Smooth muscle cell (in vitro differentiated cells): ENCODE measurements around the gene KRT14. TPM values are rescaled to one million over a fixed set of nuclear protein-coding genes. Genes with fewer than 3 reads are reported as not detected.

Experiments
- DNase-seq: peaks from one replicate; lab custom pipeline; 2025; ENCODE audit not compliant: unreplicated experiment; lab: John Stamatoyannopoulos, UW
- H2AFZ ChIP-seq: fragments of 200-600 bp; sonication (generic); 2 replicates; pipeline ENCODE4 v1.6.0; 2016; ENCODE audit warnings: antibody characterized with exemption, low read depth, mild to moderate bottlenecking
- H3F3A ChIP-seq: fragments of 200-600 bp; sonication (generic); 2 replicates; pipeline ENCODE4 v1.6.0; 2017; ENCODE audit warnings: antibody characterized with exemption, low read depth
- H3K27ac ChIP-seq: fragments of 200-600 bp; sonication (generic); 2 replicates; pipeline ENCODE4 v1.5.1; 2016; ENCODE audit warnings: low read depth, mild to moderate bottlenecking
- H3K27me3 ChIP-seq: fragments of 200-600 bp; sonication (generic); 2 replicates; pipeline ENCODE4 v1.6.1; 2016; ENCODE audit warnings: low read depth, mild to moderate bottlenecking
- H3K36me3 ChIP-seq: fragments of 200-600 bp; sonication (generic); 2 replicates; pipeline ENCODE4 v1.5.1; 2016; ENCODE audit warnings: low read depth
- H3K4me1 ChIP-seq: fragments of 200-600 bp; sonication (generic); 2 replicates; pipeline ENCODE4 v1.5.1; 2016; ENCODE audit warnings: low read depth
- H3K4me2 ChIP-seq: fragments of 200-600 bp; sonication (generic); 2 replicates; pipeline ENCODE4 v1.6.0; 2016; ENCODE audit warnings: mild to moderate bottlenecking
- H3K4me3 ChIP-seq: fragments of 200-600 bp; sonication (generic); 2 replicates; pipeline ENCODE4 v1.5.1; 2016; ENCODE audit warnings: mild to moderate bottlenecking
- H3K79me2 ChIP-seq: fragments of 200-600 bp; sonication (generic); 2 replicates; pipeline ENCODE4 v1.6.0; 2016; ENCODE audit warnings: low read depth, mild to moderate bottlenecking
- H3K9ac ChIP-seq: fragments of 200-600 bp; sonication (generic); 2 replicates; pipeline ENCODE4 v1.6.0; 2016; ENCODE audit warnings: low read depth
- H3K9me3 ChIP-seq: fragments of 200-600 bp; sonication (generic); replicated peaks from 2 replicates; pipeline ENCODE4 v1.5.1; 2016; ENCODE audit warnings: low read depth
- H4K20me1 ChIP-seq: fragments of 200-600 bp; sonication (generic); 2 replicates; pipeline ENCODE4 v1.6.0; 2016; ENCODE audit warnings: low read depth
- CTCF ChIP-seq: fragments of 200-600 bp; sonication (generic); IDR thresholded peaks from 2 replicates; pipeline ENCODE4 v1.5.1; 2017; ENCODE audit warnings: borderline replicate concordance, mild to moderate bottlenecking, antibody characterized with exemption; ENCODE audit not compliant: insufficient read depth, poor library complexity, severe bottlenecking
- WGBS: methylation state at CpG from one replicate; pipeline ENCODE4 v1.1.7; 2016; ENCODE audit warnings: low lambda C conversion rate; 5-methylcytosine and 5-hydroxymethylcytosine counted together
- polyA plus RNA-seq: library from polyadenylated mRNA; unstranded; fragments of >200 nt; fragmentation: Nextera tagmentation; extraction: Ambion mirVana; gene quantifications from 2 replicates; pipeline ENCODE4 v1.2.1, GENCODE V29; 2016
- total RNA-seq: library from RNA; depleted of rRNA; stranded (reverse); fragments of >200 nt; gene quantifications from 2 replicates; pipeline ENCODE4 v1.2.3, GENCODE V29; 2014

Gene KRT14
- total and polyA plus RNA-seq, 2 experiments from 2014 or later: 193 to 348 TPM

- Histone ChIP-seq H3K79me2 (no peaks in the 10 kb centered on the region), H3K4me2 (no peak overlapping the region), H3K9me3 (no peaks in the 10 kb centered on the region), H3F3A (peaks cover 14% of the 10 kb centered on the region), H4K20me1 (no peaks in the 10 kb centered on the region), H3K36me3 (no peaks in the 10 kb centered on the region), H3K4me1 (peaks cover 31% of the 10 kb centered on the region), H3K27ac (no peak overlapping the region), H2AFZ (no peak overlapping the region), H3K4me3 (no peak overlapping the region), H3K9ac (no peak overlapping the region), H3K27me3 (no peaks in the 10 kb centered on the region)
- no peak for DNase-seq
- WGBS: 91% methylated on average over 7 of the region's 7 CpGs
- no peak for TF ChIP-seq CTCF
Measured at GRCh38 chr17:41533613-41534012, 53.1 kb downstream of the KRT14 start.

- H3K9ac ChIP-seq: no peak overlapping the region
- H3K27ac ChIP-seq: no peak overlapping the region
- H3K4me3 ChIP-seq: no peak overlapping the region
- peaks cover 14% of the 10 kb centered on the region for H3F3A ChIP-seq
- H4K20me1 ChIP-seq: no peaks in the 10 kb centered on the region
- no peak overlapping the region for H3K4me2 ChIP-seq
- H3K9me3 ChIP-seq: no peaks in the 10 kb centered on the region
- H3K79me2 ChIP-seq: no peaks in the 10 kb centered on the region
- 82% methylated on average over 9 of the region's 9 CpGs for WGBS
- peaks cover 26% of the 10 kb centered on the region for H3K4me1 ChIP-seq
- no peak for TF ChIP-seq CTCF
- no peaks in the 10 kb centered on the region for H3K36me3 ChIP-seq
- no peaks in the 10 kb centered on the region for H3K27me3 ChIP-seq
- H2AFZ ChIP-seq: no peak overlapping the region
- no peak for DNase-seq
Measured at GRCh38 chr17:41532947-41533570, 53.6 kb downstream of the KRT14 start.

Other genes starting within 250 kb of the KRT14 start
- 0.09 TPM in 1 of 2 replicates, not detected in the other for gene KRT33A, start 236.1 kb downstream of the KRT14 start, total RNA-seq
- not detected in 2 replicates for gene KRT33A, start 236.1 kb downstream of the KRT14 start, polyA plus RNA-seq
- gene KRT33B, start 217.1 kb downstream of the KRT14 start, total RNA-seq: 2.3 and 2.7 TPM in 2 replicates
- 1.1 and 1.8 TPM in 2 replicates for gene KRT33B, start 217.1 kb downstream of the KRT14 start, polyA plus RNA-seq
- gene KRT34, start 204.6 kb downstream of the KRT14 start, total RNA-seq: 18.6 and 23.1 TPM in 2 replicates
- 5.3 and 8.5 TPM in 2 replicates for gene KRT34, start 204.6 kb downstream of the KRT14 start, polyA plus RNA-seq
- gene KRT31, start 189.3 kb downstream of the KRT14 start, total RNA-seq: not detected in 2 replicates
- gene KRT31, start 189.3 kb downstream of the KRT14 start, polyA plus RNA-seq: not detected in 2 replicates
- 0.18 and 0.40 TPM in 2 replicates for gene KRT37, start 162.3 kb downstream of the KRT14 start, total RNA-seq
- gene KRT37, start 162.3 kb downstream of the KRT14 start, polyA plus RNA-seq: not detected in 2 replicates
- not detected in 2 replicates for gene KRT38, start 145.9 kb downstream of the KRT14 start, total RNA-seq
- not detected in 2 replicates for gene KRT38, start 145.9 kb downstream of the KRT14 start, polyA plus RNA-seq
- not detected in 2 replicates for gene KRT32, start 119.5 kb downstream of the KRT14 start, total RNA-seq
- gene KRT32, start 119.5 kb downstream of the KRT14 start, polyA plus RNA-seq: not detected in 2 replicates
- gene KRT35, start 105.7 kb downstream of the KRT14 start, total RNA-seq: not detected in 2 replicates
- not detected in 2 replicates for gene KRT35, start 105.7 kb downstream of the KRT14 start, polyA plus RNA-seq
- gene KRT36, start 97.0 kb downstream of the KRT14 start, total RNA-seq: 0.09 and 1.1 TPM in 2 replicates
- not detected in 2 replicates for gene KRT36, start 97.0 kb downstream of the KRT14 start, polyA plus RNA-seq
- 3.7 and 5.2 TPM in 2 replicates for gene KRT13, start 81.3 kb downstream of the KRT14 start, total RNA-seq
- 1.7 and 3.8 TPM in 2 replicates for gene KRT13, start 81.3 kb downstream of the KRT14 start, polyA plus RNA-seq
- gene KRT15, start 68.0 kb downstream of the KRT14 start, total RNA-seq: 0.49 and 1.7 TPM in 2 replicates
- gene KRT15, start 68.0 kb downstream of the KRT14 start, polyA plus RNA-seq: 0.93 and 1.3 TPM in 2 replicates
- gene KRT19, start 58.6 kb downstream of the KRT14 start, total RNA-seq: 539 and 722 TPM in 2 replicates
- gene KRT19, start 58.6 kb downstream of the KRT14 start, polyA plus RNA-seq: 454 and 1,762 TPM in 2 replicates
- 0.22 and 1.3 TPM in 2 replicates for gene KRT9, start 14.8 kb downstream of the KRT14 start, total RNA-seq
- not detected in 2 replicates for gene KRT9, start 14.8 kb downstream of the KRT14 start, polyA plus RNA-seq
- gene KRT16, start 25.9 kb upstream of the KRT14 start, total RNA-seq: 404 and 521 TPM in 2 replicates
- gene KRT16, start 25.9 kb upstream of the KRT14 start, polyA plus RNA-seq: 304 and 399 TPM in 2 replicates
- gene KRT17, start 37.7 kb upstream of the KRT14 start, total RNA-seq: 1,301 and 1,591 TPM in 2 replicates
- gene KRT17, start 37.7 kb upstream of the KRT14 start, polyA plus RNA-seq: 869 and 2,544 TPM in 2 replicates
- 300 and 360 TPM in 2 replicates for gene EIF1, start 102.0 kb upstream of the KRT14 start, total RNA-seq
- 1,301 and 1,372 TPM in 2 replicates for gene EIF1, start 102.0 kb upstream of the KRT14 start, polyA plus RNA-seq
- not detected in 2 replicates for gene GAST, start 125.4 kb upstream of the KRT14 start, total RNA-seq
- 1.2 TPM in 1 of 2 replicates, not detected in the other for gene GAST, start 125.4 kb upstream of the KRT14 start, polyA plus RNA-seq
- gene HAP1, start 147.7 kb upstream of the KRT14 start, total RNA-seq: 0.04 and 0.36 TPM in 2 replicates
- 0.54 and 0.73 TPM in 2 replicates for gene HAP1, start 147.7 kb upstream of the KRT14 start, polyA plus RNA-seq
- 167 and 238 TPM in 2 replicates for gene JUP, start 199.8 kb upstream of the KRT14 start, total RNA-seq
- gene JUP, start 199.8 kb upstream of the KRT14 start, polyA plus RNA-seq: 124 and 277 TPM in 2 replicates
- gene P3H4, start 225.1 kb upstream of the KRT14 start, total RNA-seq: 77.4 and 98.6 TPM in 2 replicates
- gene P3H4, start 225.1 kb upstream of the KRT14 start, polyA plus RNA-seq: 149 and 186 TPM in 2 replicates
- gene FKBP10, start 226.1 kb upstream of the KRT14 start, total RNA-seq: 603 and 724 TPM in 2 replicates
- 253 and 289 TPM in 2 replicates for gene FKBP10, start 226.1 kb upstream of the KRT14 start, polyA plus RNA-seq
- gene NT5C3B, start 249.3 kb upstream of the KRT14 start, total RNA-seq: 38.4 and 46.8 TPM in 2 replicates
- gene NT5C3B, start 249.3 kb upstream of the KRT14 start, polyA plus RNA-seq: 72.2 and 76.3 TPM in 2 replicates